ENCODE measurements around the gene TSC22D2. TPM values are rescaled to one million over a fixed set of nuclear protein-coding genes. Genes with fewer than 3 reads are reported as not detected.
"Not testable (repeated sequence)": the region's sequence is repeated elsewhere in the genome, so short reads cannot be mapped to it uniquely, and the experiment has no call there.

Gene TSC22D2
- total RNA-seq, 3 donors from 2014 or later (not counting 1 experiment from before 2014, with no cell fraction given) = 50.1 to 66.3 (median 63.0) TPM

DNA sequence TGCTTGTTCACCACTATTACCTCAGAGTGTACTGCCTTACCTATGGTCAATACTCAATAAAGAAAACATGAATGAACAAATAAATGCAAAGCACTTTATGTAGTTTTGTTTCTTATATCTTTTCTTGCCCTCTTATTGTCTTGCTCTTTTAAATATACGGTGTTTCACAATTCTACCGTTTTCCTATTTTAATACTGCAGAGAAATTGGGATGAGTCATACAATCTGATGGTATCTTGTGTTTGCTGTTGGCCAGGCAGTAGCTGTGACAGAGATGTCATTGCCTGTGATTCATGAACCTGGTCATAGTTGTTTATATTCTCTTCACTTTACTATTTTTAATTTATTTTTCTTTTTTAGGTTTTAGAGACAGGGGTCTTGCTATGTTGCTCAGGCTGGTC is 89.9 kb downstream of the TSC22D2 start:
- H3K27ac ChIP-seq (ENCODE audit: low read length) = no peak overlapping the region
- TF ChIP-seq, protein P1, sequence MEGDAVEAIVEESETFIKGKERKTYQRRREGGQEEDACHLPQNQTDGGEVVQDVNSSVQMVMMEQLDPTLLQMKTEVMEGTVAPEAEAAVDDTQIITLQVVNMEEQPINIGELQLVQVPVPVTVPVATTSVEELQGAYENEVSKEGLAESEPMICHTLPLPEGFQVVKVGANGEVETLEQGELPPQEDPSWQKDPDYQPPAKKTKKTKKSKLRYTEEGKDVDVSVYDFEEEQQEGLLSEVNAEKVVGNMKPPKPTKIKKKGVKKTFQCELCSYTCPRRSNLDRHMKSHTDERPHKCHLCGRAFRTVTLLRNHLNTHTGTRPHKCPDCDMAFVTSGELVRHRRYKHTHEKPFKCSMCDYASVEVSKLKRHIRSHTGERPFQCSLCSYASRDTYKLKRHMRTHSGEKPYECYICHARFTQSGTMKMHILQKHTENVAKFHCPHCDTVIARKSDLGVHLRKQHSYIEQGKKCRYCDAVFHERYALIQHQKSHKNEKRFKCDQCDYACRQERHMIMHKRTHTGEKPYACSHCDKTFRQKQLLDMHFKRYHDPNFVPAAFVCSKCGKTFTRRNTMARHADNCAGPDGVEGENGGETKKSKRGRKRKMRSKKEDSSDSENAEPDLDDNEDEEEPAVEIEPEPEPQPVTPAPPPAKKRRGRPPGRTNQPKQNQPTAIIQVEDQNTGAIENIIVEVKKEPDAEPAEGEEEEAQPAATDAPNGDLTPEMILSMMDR (IDR thresholded peaks at IDR 0.05) = no peak
- H3K4me3 ChIP-seq (ENCODE audit: low read length) = no peak overlapping the region
- no peaks in the 10 kb centered on the region for H3K9me3 ChIP-seq (ENCODE audit: control insufficient read depth, insufficient read depth, low read length)
- no CpG with 5 or more reads among the region's 2 CpGs for WGBS (ENCODE audit: insufficient coverage)
- H3K36me3 ChIP-seq (ENCODE audit: control insufficient read depth, insufficient read depth, low read length) = no peaks in the 10 kb centered on the region
- intact Hi-C loops (cut with micrococcal nuclease) = loop anchor here (2.0 to 10.0 kb wide), 5 partner anchors 113 to 531 kb away; no protein-coding TSS in a partner anchor
- H3K4me1 Mint-ChIP-seq = no peaks in the 10 kb centered on the region
- no peaks in the 10 kb centered on the region for H3K9me3 Mint-ChIP-seq
- no peak overlapping the region for H3K27ac Mint-ChIP-seq
- no peaks in the 10 kb centered on the region for H3K36me3 Mint-ChIP-seq
- no peak overlapping the region for H3K4me3 Mint-ChIP-seq
- no peaks in the 10 kb centered on the region for H3K4me1 ChIP-seq (ENCODE audit: control insufficient read depth, insufficient read depth, low read length)
- ATAC-seq (no peak), DNase-seq (no peak)
- peaks cover 0 to 3% of the 10 kb centered on the region in 2 donors for H3K27me3 Mint-ChIP-seq (ENCODE audit: low read depth in 2 of 2)
- no peaks in the 10 kb centered on the region for H3K27me3 ChIP-seq (ENCODE audit: control insufficient read depth, insufficient read depth, low read length)

DNA sequence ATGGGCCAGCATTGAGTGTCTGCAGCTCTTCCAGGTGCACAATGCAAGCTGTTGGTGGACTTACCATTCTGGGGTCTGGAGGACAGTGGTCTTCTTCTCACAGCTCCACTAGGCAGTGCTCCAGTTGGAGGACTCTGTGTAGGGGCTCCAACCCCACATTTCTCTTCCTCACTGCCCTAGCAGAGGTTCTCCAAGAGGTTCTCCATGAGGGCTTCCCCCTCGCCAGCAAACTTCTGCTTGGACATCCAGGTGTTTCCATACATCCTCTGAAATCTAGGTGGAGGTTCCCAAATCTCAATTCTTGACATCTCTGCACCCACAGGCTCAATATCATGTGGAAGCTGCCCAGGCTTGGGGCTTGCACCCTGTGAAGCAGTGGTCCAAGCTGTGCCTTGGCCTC is 92.9 kb downstream of the TSC22D2 start:
- not testable (repeated sequence) for H3K27ac Mint-ChIP-seq

DNA sequence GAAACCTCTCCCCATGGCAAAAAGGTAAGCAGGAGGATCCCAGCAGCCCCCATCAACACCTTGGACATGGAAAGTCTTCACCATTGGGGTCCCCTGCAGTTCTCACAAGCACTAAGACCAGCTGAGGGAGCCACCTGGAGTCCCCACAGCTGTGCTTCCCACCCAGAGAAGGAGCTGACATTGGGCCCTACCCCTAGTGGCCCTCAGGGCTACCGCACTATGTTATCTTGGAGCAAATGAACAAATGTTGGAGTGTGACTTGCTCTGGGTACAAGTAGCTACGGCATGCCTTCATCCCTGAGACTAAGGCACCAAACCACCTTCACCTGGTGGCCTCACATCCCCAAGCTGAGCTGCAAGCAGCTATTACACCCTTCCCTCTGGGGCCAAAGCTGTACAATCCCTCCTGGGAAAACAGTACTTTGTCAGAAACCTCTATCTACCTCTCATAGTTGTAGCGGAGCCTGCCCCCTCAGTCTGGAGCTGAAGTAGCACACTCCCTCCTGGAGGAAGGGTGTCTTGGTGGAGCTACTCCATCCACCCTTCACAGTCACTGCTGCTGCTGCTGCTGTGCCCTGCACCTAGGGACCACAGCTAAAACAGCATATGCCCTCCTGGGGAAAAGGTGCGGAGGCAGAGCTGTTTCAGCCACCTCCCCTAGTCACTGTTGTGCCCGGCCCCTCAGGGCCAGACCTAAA is 95.5 kb downstream of the TSC22D2 start:
- H3K4me1 ChIP-seq (ENCODE audit: control insufficient read depth, insufficient read depth, low read length) = no peaks in the 10 kb centered on the region
- no peak overlapping the region for H3K4me3 ChIP-seq (ENCODE audit: low read length)
- H3K9me3 Mint-ChIP-seq = no peaks in the 10 kb centered on the region
- DNase-seq (no peak), ATAC-seq (no peak)
- no peaks in the 10 kb centered on the region for H3K9me3 ChIP-seq (ENCODE audit: control insufficient read depth, insufficient read depth, low read length)
- no peaks in the 10 kb centered on the region for H3K4me1 Mint-ChIP-seq
- H3K27me3 Mint-ChIP-seq (ENCODE audit: low read depth in 2 of 2) = peaks cover 2 to 15% of the 10 kb centered on the region in 2 donors
- intact Hi-C loops (cut with micrococcal nuclease) = no loop called here
- no peaks in the 10 kb centered on the region for H3K36me3 Mint-ChIP-seq
- no peaks in the 10 kb centered on the region for H3K27me3 ChIP-seq (ENCODE audit: control insufficient read depth, insufficient read depth, low read length)
- 90% methylated on average over 5 of the region's 5 CpGs for WGBS (ENCODE audit: insufficient coverage)
- H3K27ac Mint-ChIP-seq = no peak overlapping the region
- H3K4me3 Mint-ChIP-seq = no peak overlapping the region
- TF ChIP-seq, protein P1 (IDR thresholded peaks at IDR 0.05) = no peak
- H3K27ac ChIP-seq (ENCODE audit: low read length) = no peak overlapping the region
- H3K36me3 ChIP-seq (ENCODE audit: control insufficient read depth, insufficient read depth, low read length) = no peaks in the 10 kb centered on the region

More for the DNA sequence above, 92.9 kb downstream of the TSC22D2 start:
- H3K36me3 Mint-ChIP-seq; DNase-seq; H3K27me3 Mint-ChIP-seq (ENCODE audit: low read depth in 2 of 2); H3K4me3 Mint-ChIP-seq; H3K36me3 ChIP-seq (ENCODE audit: control insufficient read depth, insufficient read depth, low read length); H3K27ac ChIP-seq (ENCODE audit: low read length); H3K4me3 ChIP-seq (ENCODE audit: low read length); ATAC-seq; H3K4me1 Mint-ChIP-seq; H3K27me3 ChIP-seq (ENCODE audit: control insufficient read depth, insufficient read depth, low read length); H3K4me1 ChIP-seq (ENCODE audit: control insufficient read depth, insufficient read depth, low read length); H3K9me3 Mint-ChIP-seq; intact Hi-C loops (cut with micrococcal nuclease); H3K9me3 ChIP-seq (ENCODE audit: control insufficient read depth, insufficient read depth, low read length): not testable (repeated sequence)
- WGBS (ENCODE audit: insufficient coverage) = 94% methylated on average over 1 of the region's 1 CpG

DNA sequence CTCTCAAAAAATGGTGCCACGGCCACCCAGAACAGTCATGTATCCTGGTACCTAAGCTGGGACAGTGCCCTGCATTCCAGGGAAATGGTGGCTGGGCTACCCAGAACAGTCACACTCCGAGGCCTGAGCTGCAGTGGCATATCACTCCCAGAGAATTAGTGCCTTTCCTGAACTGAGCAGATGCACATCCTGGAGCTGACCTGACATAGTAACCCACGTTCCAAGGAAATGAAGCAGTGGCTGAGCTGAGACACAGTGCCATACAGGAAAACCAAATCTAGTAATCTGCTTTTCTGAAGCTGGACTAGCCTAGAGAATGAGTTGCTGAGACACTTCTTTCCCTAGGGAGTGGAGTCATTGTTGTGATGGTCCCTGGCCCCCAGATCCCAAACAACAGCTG is 96.4 kb downstream of the TSC22D2 start:
- Histone ChIP-seq H3K4me1 (ENCODE audit: control insufficient read depth, insufficient read depth, low read length) (no peaks in the 10 kb centered on the region), H3K27me3 (ENCODE audit: control insufficient read depth, insufficient read depth, low read length) (no peaks in the 10 kb centered on the region), H3K27ac (ENCODE audit: low read length) (no peak overlapping the region), H3K9me3 (ENCODE audit: control insufficient read depth, insufficient read depth, low read length) (no peaks in the 10 kb centered on the region), H3K4me3 (ENCODE audit: low read length) (no peak overlapping the region), H3K36me3 (ENCODE audit: control insufficient read depth, insufficient read depth, low read length) (no peaks in the 10 kb centered on the region)
- Mint-ChIP-seq H3K27ac (no peak overlapping the region), H3K36me3 (no peaks in the 10 kb centered on the region), H3K27me3 (ENCODE audit: low read depth in 2 of 2) (peaks cover 2 to 24% of the 10 kb centered on the region in 2 donors), H3K4me1 (no peaks in the 10 kb centered on the region), H3K4me3 (no peak overlapping the region), H3K9me3 (no peaks in the 10 kb centered on the region)
- WGBS (ENCODE audit: insufficient coverage) = 80% methylated on average over 3 of the region's 3 CpGs
- no peak for DNase-seq
- intact Hi-C loops (cut with micrococcal nuclease) = no loop called here
- TF ChIP-seq, protein P1 (IDR thresholded peaks at IDR 0.05) = no peak
- no peak for ATAC-seq

Measured in natural killer cell (primary cell).